Measurements from ENCODE around the gene TEX38.

- TF ChIP-seq MYC (IDR thresholded peaks at IDR 0.05; ENCODE audit: borderline replicate concordance, low read length) (no peak), POLR2A (IDR thresholded peaks at IDR 0.05; ENCODE audit: low read length) (no peak), RFX5 (IDR thresholded peaks at IDR 0.05) (no peak), EHMT2 (IDR thresholded peaks at IDR 0.05; ENCODE audit: low read depth) (no peak), JUNB (IDR thresholded peaks at IDR 0.05) (no peak), TP53 (CRISPR knock-in tag; IDR thresholded peaks at IDR 0.05) (no peak), CBX2 (IDR thresholded peaks at IDR 0.05; ENCODE audit: borderline replicate concordance, low read depth) (no peak), MAX (IDR thresholded peaks at IDR 0.05) (no peak), CHD2 (IDR thresholded peaks at IDR 0.05; ENCODE audit: low read length, partially characterized antibody) (no peak)
- TF ChIP-seq, protein P1, sequence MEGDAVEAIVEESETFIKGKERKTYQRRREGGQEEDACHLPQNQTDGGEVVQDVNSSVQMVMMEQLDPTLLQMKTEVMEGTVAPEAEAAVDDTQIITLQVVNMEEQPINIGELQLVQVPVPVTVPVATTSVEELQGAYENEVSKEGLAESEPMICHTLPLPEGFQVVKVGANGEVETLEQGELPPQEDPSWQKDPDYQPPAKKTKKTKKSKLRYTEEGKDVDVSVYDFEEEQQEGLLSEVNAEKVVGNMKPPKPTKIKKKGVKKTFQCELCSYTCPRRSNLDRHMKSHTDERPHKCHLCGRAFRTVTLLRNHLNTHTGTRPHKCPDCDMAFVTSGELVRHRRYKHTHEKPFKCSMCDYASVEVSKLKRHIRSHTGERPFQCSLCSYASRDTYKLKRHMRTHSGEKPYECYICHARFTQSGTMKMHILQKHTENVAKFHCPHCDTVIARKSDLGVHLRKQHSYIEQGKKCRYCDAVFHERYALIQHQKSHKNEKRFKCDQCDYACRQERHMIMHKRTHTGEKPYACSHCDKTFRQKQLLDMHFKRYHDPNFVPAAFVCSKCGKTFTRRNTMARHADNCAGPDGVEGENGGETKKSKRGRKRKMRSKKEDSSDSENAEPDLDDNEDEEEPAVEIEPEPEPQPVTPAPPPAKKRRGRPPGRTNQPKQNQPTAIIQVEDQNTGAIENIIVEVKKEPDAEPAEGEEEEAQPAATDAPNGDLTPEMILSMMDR (IDR thresholded peaks at IDR 0.05), result no peak
These were observed 48.0 kb downstream of the TEX38 start for GRCh38 chr1:46719689-46720088.

Data from A549 (cell line).